Neural cell (in vitro differentiated cells): ENCODE data around the gene NCK2. TPM values are rescaled to one million over a fixed set of nuclear protein-coding genes. Genes with fewer than 3 reads are reported as not detected.

Experiments used
- H2AFZ ChIP-seq: fragments of 200-600, 300-800 bp; sonication (generic), shearing (Covaris generic); 2 replicates; pipeline ENCODE4 v1.6.0; 2014; ENCODE audit warnings: low read depth, mild to moderate bottlenecking, antibody characterized with exemption, low read length, moderate library complexity
- H3F3A ChIP-seq: fragments of 200-600 bp; shearing (Covaris generic); 2 replicates; pipeline ENCODE4 v1.6.1; 2016; ENCODE audit warnings: mild to moderate bottlenecking, moderate library complexity, mixed read lengths, antibody characterized with exemption, low read length; ENCODE audit not compliant: insufficient read depth, poor library complexity, severe bottlenecking
- H3K27ac ChIP-seq: fragments of 200-600, 300-800 bp; sonication (generic), shearing (Covaris generic); 2 replicates; pipeline ENCODE4 v1.5.1; 2014; ENCODE audit warnings: mild to moderate bottlenecking, low read length, moderate library complexity
- H3K27me3 ChIP-seq: fragments of 300-800, 200-600 bp; sonication (generic), shearing (Covaris generic); 2 replicates; pipeline ENCODE4 v1.6.0; 2014; ENCODE audit warnings: mild to moderate bottlenecking, low read depth, low read length, moderate library complexity; ENCODE audit not compliant: insufficient read depth
- H3K36me3 ChIP-seq: fragments of 300-800, 200-600 bp; sonication (generic), shearing (Covaris generic); 2 replicates; pipeline ENCODE4 v1.5.1; 2014; ENCODE audit warnings: mild to moderate bottlenecking, antibody characterized with exemption, low read length, moderate library complexity; ENCODE audit not compliant: insufficient read depth
- H3K4me2 ChIP-seq: fragments of 300-800, 200-600 bp; sonication (generic), shearing (Covaris generic); 2 replicates; pipeline ENCODE4 v1.6.0; 2014; ENCODE audit warnings: mild to moderate bottlenecking, low read length
- H3K4me3 ChIP-seq: fragments of 300-800, 200-600 bp; sonication (generic), shearing (Covaris generic); 2 replicates; pipeline ENCODE4 v1.5.1; 2014; ENCODE audit warnings: mild to moderate bottlenecking, low read length, moderate library complexity
- H3K79me2 ChIP-seq: fragments of 200-600 bp; shearing (Covaris generic); replicated peaks from 2 replicates; pipeline ENCODE4 v1.6.0; 2014; ENCODE audit warnings: mild to moderate bottlenecking, low read length, moderate library complexity; ENCODE audit not compliant: insufficient read depth
- H3K9ac ChIP-seq: fragments of 300-800, 200-600 bp; sonication (generic), shearing (Covaris generic); 2 replicates; pipeline ENCODE4 v1.6.1; 2016; ENCODE audit warnings: mild to moderate bottlenecking, low read length, mixed read lengths
- H3K9me2 ChIP-seq: fragments of 200-600 bp; shearing (Covaris generic); 2 replicates; pipeline ENCODE4 v1.6.1; 2016; ENCODE audit warnings: mild to moderate bottlenecking, low read length, mixed read lengths; ENCODE audit not compliant: insufficient read depth
- H3K9me3 ChIP-seq: fragments of 200-600, 300-800 bp; sonication (generic), shearing (Covaris generic); 2 replicates; pipeline ENCODE4 v1.6.1; 2016; ENCODE audit warnings: mild to moderate bottlenecking, mixed run types, low read length, moderate library complexity, mixed read lengths
- H4K20me1 ChIP-seq: fragments of 200-600 bp; shearing (Covaris generic); 2 replicates; pipeline ENCODE4 v1.6.1; 2016; ENCODE audit warnings: mild to moderate bottlenecking, mixed run types; ENCODE audit not compliant: insufficient read depth
- CTCF ChIP-seq: fragments of 450-650 bp; IDR thresholded peaks from 2 replicates; pipeline ENCODE4 v1.5.1; 2014; ENCODE audit warnings: antibody characterized with exemption, mild to moderate bottlenecking, moderate library complexity; ENCODE audit not compliant: poor library complexity, severe bottlenecking
- EP300 ChIP-seq: fragments of 450-650 bp; conservative IDR thresholded peaks from 2 replicates; pipeline ENCODE4 v1.6.1; 2014; ENCODE audit warnings: antibody characterized with exemption, mild to moderate bottlenecking, moderate library complexity; ENCODE audit not compliant: poor library complexity, severe bottlenecking
- EZH2 ChIP-seq: fragments of 200-600, 300-800 bp; shearing (Covaris generic), sonication (generic); IDR thresholded peaks from 2 replicates; pipeline ENCODE4 v1.6.1; 2014; ENCODE audit warnings: antibody characterized with exemption, low read length, borderline replicate concordance, mild to moderate bottlenecking; ENCODE audit not compliant: insufficient read depth, poor library complexity, severe bottlenecking
- MXI1 ChIP-seq: fragments of 450-650 bp; conservative IDR thresholded peaks from 2 replicates; pipeline ENCODE4 v1.6.1; 2014; ENCODE audit warnings: antibody characterized with exemption, mild to moderate bottlenecking; ENCODE audit not compliant: poor library complexity, severe bottlenecking
- POLR2AphosphoS5 ChIP-seq: IDR thresholded peaks from 2 replicates; pipeline ENCODE4 v1.6.1; 2012
- RAD21 ChIP-seq: fragments of 450-650 bp; conservative IDR thresholded peaks from 2 replicates; pipeline ENCODE4 v1.6.1; 2014; ENCODE audit warnings: antibody characterized with exemption, mild to moderate bottlenecking, moderate library complexity
- REST ChIP-seq: IDR thresholded peaks from 2 replicates; pipeline ENCODE4 v1.6.1; 2012; ENCODE audit warnings: borderline replicate concordance
- SMC3 ChIP-seq: fragments of 450-650 bp; conservative IDR thresholded peaks from 2 replicates; pipeline ENCODE4 v1.6.1; 2014; ENCODE audit warnings: antibody characterized with exemption, mild to moderate bottlenecking, moderate library complexity; ENCODE audit not compliant: poor library complexity
- TAF1 ChIP-seq: IDR thresholded peaks from 2 replicates; pipeline ENCODE4 v1.6.1; 2012; ENCODE audit warnings: low read depth
- polyA plus RNA-seq: library from polyadenylated mRNA; depleted of rRNA; stranded (reverse); fragments of >200 nt; gene quantifications from 2 replicates; pipeline ENCODE4 v1.2.3, GENCODE V29; 2014

NCK2 gene
- polyA plus RNA-seq, 1 donor from 2014 or later: 49.4 TPM

DNA sequence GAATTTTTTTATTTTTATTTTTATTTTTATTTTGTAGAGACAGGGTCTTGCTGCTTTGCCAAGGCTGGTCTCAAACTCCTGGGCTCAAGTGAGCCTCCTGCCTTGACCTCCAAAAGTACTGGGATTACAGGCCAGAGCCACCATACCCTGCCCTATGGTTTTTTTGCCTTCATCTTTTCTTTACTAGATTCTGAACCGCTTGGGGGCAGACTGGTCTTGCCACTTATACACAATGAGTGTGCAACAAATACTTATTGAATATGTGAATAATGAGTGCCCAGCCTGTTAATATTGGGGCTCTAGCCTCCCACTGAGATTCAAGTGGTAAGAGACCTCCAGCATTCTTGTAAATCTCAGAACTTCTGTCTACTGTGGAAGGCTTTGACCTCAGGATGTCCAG, 3.9 kb downstream of the NCK2 start:
- H3K79me2 ChIP-seq: peaks cover 80% of the 10 kb centered on the region
- H3K36me3 ChIP-seq: no peaks in the 10 kb centered on the region
- H3F3A ChIP-seq: peaks cover 2% of the 10 kb centered on the region
- no peaks in the 10 kb centered on the region for H3K9me3 ChIP-seq
- no peaks in the 10 kb centered on the region for H3K27me3 ChIP-seq
- no peaks in the 10 kb centered on the region for H3K9me2 ChIP-seq
- H3K27ac ChIP-seq: no peak overlapping the region
- TF ChIP-seq EP300: no peak
- no peak for TF ChIP-seq MXI1
- TF ChIP-seq CTCF: no peak
- no peak for TF ChIP-seq REST
- TF ChIP-seq RAD21: no peak
- no peak for TF ChIP-seq TAF1
- TF ChIP-seq EZH2: no peak
- TF ChIP-seq POLR2AphosphoS5: no peak
- no peak for TF ChIP-seq SMC3
- no peak overlapping the region for H2AFZ ChIP-seq
- no peak overlapping the region for H3K4me2 ChIP-seq
- no peak overlapping the region for H3K4me3 ChIP-seq
- H4K20me1 ChIP-seq: peaks cover 6% of the 10 kb centered on the region
- no peak overlapping the region for H3K9ac ChIP-seq

DNA sequence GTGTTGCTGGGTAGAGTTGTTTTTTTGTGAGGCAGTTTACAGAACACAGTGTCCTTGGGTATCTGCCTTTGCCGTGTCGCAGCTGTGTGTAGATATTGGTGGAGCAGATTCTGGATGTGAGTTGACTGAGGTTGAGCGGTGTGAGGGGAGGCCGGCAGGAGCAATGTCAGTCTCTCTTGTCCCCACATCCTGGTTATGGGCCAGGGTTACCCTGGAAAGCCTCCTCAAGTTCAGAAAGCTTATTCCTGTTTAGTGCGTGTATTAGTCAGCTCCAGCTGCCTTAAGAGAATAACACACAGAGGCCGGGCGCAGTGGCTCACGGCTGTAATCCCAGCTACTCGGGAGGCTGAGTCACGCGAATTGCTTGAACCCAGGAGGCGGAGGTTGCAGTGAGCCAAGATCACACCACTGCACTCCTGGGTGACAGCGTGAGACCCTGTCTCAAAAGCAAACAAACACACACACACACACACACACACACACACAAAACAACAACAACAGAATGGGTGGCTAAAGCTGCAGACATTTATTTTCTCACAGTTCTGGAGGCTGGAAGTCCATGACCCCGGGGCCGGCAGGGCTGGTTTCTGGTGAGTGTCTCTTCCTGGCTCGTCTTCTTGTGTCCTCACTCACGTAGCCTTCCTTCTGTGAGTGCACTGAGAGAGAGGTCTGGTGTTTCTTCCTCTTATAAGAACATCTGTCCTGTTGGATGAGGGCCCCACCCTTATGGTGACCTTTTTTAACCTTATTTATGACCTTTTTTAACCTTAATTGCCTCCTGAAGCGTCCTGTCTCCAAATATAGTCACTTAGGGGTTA, 5.1 kb downstream of the NCK2 start:
- no peaks in the 10 kb centered on the region for H3K9me3 ChIP-seq
- no peak overlapping the region for H2AFZ ChIP-seq
- H3K36me3 ChIP-seq: no peaks in the 10 kb centered on the region
- no peaks in the 10 kb centered on the region for H3F3A ChIP-seq
- no peaks in the 10 kb centered on the region for H3K9me2 ChIP-seq
- no peak for TF ChIP-seq TAF1
- TF ChIP-seq SMC3: no peak
- no peak for TF ChIP-seq RAD21
- no peak for TF ChIP-seq EP300
- H3K4me3 ChIP-seq: no peak overlapping the region
- no peak overlapping the region for H3K4me2 ChIP-seq
- no peaks in the 10 kb centered on the region for H3K27me3 ChIP-seq
- H3K79me2 ChIP-seq: peaks cover 92% of the 10 kb centered on the region
- no peak overlapping the region for H3K9ac ChIP-seq
- H4K20me1 ChIP-seq: peaks cover 6% of the 10 kb centered on the region
- H3K27ac ChIP-seq: no peak overlapping the region
